ENCODE data around the gene COPZ1.
A peak's percentile ranks its signal among the peaks of the same experiment; 100 is the strongest.

COPZ1 gene

DNA sequence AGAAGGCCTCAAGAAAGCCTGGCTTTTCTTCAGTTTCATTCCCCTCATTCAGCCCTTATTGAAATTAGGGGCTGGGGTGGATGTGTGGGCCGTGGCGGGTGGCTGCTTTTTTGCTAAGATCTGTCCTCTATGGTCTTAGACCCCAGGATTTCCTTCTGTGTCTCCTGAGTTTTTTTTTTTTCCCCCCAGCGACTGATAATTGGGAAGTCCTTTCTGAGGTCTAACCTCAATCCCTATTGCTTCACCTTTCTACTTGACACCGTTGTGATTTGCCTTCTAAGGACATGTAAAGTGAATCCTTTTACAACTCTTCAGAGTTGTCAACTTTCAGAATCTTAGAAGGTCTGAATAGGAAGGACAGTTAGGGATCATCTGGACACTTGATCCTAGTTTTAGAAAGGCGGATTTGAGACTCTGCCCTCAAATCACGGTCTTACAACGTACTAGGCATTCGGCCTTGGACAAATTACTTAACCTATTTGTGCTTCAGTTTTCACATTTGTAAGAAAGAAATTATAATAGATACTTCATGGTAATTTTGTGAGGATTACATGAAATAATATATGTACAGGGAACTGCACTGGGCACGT is 34.9 kb downstream of the COPZ1 start:
- no peak for DNase-seq (ENCODE audit: low spot score)

DNA sequence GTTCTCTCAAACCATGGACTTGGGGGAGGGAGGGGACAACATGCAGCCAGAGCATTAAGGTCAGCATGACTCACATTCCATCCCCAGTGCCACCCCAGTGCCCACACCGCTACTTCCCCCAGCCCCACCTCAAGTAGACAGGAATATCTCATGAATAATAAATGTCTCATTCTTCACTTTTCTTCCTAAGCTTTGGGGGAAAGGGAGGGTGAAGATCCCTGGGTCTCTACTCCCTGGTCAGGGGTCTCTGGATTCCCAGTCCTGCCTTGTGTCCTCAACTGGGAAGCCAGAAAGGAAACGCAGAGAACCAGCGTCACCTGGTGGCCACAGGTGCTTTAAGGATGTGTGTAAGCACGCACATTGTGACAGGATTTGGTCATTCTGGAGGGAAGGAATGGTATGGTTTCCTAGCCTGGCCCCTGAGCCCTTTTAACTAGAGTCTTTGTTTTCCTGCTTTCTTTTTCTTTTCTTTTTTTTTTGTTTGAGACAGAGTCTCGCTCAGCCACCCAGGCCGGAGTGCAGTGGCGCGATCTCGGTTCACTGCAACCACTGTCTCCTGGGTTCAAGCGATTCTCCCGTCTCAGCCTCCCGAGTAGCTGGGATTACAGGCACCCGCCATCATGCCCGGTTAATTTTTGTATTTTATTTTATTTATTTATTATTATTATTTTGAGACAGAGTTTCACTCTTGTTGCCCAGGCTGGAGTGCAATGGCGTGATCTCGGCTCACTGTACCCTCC is 36.0 kb downstream of the COPZ1 start:
- DNase-seq (ENCODE audit: low spot score) = no peak

DNA sequence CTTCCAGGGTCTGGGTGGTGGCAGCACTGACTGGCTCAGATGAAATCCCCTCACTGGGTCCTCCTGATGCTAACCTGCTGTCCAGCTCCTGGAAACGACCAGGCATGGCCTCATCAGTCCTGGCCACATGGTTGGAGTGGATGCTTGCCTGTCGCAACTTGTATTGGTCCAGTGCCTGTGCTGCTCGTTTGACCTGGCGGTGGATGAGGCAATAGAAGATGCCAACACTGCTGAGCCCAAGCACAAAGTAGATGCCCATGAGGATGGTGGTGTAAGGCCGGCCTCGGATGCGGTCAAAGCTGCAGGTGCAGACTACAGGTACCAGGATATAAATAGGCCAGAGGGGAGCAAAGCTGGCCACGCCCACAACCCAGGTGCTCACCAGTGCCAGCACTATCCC is 38.1 kb downstream of the COPZ1 start:
- no peak for DNase-seq (ENCODE audit: low spot score)

DNA sequence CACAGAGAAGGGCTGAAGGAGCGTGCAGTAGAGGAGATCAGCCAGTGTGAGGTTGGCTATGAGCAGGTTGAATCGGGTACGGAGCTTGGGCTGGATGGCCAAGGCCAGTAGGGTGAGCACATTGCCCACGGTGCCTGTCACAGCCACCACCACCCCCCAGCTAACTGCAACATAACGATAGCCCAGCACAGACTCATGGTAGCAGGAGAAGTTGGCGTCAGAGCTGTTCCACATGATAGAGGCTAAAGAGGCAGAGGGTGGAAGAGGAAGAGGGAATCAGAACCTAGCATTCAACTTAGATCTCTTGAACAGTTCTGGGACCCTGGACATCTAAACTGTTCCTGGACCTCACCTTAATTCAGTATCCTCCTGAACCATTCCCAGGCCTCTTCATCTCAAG is 38.7 kb downstream of the COPZ1 start:
- no peak for DNase-seq (ENCODE audit: low spot score)

DNA sequence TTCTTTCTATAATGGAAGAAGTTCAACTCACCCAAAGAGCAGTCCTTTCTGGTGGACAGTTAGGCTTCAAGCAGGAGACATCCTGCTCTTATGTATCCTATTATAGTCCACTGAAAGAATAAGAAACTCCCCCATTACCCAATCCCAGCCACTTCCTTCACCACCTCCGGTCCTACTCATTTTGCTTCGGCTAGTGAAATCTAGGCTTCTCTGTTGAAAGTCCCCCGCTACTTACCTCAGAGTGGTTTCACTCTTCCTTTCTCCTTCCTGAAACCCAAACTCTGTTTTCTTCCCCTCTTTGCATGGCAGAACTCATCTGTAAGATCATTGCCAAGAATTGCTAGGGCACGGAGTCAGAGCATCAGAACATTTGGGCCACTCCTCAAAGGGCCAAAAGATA is 39.5 kb downstream of the COPZ1 start, which contains the start of gene GPR84:
Gene GPR84 (minus strand): TSS at position 74 of the 400 bp plus-strand sequence. CDS start 635 bp downstream, outside the sequence.
- no peak for DNase-seq (ENCODE audit: low spot score)

DNA sequence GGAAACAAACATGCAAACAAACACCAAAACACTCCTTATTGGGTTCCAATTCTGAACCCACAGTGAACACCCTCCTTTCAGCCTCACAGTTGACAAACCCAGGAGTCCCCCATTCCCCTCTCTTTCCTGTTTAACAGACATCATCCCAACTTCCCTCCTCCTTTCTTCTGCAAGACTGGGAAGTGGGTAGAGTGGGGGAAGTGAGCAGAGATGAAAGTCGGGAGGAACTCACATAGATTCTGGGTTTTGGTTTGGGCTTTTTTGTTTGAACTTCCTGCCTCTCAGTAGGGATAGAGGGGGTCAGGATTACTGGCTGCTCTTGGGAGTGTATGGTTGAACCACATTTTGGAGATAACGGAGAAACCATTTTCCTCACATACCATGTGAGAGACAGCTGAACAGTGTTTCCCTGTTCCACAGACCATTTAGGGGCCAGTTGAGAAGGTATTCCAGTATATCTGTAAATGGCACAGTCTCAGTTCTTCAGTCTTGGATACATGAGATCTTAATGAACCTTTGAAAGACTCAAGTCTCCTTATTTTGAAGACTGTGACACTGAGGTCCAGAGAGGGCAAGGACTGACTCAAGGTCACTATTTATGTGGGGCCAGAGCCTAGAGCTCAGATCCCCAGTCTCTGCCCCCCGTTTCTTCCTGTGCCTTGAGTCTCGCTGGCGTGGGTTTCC is 43.2 kb downstream of the COPZ1 start:
- DNase-seq (ENCODE audit: low spot score) = no peak

DNA sequence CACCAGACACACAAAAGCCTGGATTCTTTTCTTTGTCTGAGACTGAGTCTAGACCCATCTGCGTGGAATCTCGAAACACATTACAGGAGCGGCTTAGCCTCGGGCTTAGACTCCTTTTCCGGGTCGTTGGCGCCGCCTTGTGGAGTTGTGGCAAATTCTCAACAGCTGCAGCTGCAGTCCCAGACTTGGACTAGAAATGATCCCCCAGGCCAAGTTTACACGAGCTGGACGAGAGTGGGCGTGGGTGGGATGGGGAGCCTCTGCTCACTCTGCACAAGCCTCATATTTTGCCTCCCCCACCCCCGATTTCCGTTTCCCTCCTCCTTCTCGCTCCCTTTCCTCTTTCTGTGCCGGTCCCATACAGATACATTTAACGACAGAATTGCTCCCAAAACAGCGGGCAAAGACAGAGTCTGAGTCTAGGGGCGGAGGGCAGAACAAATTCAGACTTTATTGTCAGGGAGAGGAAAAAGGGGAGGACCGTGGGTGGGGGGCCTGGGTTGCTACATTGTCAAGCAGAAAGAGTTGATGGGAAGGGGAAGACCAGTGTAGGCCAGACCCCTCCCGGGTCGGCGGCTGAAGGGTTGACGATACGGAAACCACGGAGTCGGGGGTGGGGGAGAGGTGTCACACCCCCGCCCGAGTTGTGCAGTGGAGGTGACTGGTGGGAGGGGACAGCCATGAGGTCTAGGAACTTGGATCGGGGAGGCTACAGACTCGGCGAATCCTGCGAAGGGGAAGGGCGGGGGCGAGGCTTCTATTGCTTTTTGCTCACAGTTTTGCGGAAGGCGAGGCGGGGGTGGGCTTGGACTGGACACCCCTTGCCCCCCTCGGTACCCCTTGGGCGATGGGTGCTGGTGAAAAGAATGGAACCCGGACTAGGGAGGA is 44.0 kb downstream of the COPZ1 start:
- DNase-seq (ENCODE audit: low spot score) = peak; percentile 81

DNA sequence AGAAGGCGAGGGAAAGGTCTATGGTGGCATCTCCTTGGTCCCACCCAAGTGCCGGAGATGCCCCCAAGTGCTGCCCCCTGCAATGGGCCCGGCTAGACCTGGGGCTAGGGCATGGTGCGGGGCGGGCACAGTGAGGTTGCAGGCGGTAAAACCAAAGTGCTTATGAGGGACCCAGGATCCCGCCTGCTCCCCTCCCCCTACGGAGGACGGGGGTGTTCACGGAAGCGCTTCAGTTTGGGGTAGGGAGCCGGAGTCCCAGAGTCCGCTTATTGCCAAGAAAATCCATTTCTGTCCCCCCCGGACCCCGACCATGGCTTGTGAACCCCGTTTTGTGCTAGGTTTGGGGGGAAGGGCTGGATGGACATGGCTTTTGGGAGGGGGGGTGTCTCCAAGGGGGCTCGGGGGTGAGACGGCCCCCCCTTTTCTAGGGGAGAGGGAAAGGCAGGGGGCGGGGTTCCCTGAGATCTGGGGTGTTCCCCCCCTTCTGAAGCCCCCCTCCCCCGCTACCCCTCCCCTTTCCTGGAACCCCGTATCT is 44.7 kb downstream of the COPZ1 start:
- DNase-seq (ENCODE audit: low spot score) = no peak

DNA sequence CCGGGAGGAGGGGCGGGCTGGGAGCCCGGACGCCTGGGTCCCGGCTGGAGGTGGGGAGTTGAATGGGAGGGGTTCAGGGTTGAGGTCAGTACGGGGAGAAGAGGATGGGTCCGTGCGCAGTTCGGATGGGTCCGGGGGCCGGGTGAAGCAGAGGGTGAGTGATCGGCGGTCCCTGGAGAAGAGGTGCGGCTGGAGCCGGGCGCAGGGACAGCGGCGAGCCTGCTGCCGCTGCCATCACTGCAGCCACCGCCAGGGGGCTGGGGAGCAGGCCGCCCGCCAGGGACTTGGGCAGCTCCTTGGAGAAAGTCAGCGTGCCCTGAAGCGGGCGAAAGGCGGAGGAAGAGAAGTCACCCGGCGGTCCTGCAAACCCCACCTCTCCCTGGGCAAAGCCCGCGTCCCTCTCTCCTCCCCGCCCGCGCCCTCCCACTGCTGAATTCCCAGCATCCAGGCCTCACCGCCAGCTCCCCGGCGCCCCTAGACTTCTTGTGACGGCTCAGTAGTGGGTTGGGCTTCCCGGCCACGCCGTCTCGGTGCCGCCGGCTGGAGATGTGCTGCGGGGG is 45.3 kb downstream of the COPZ1 start:
- peak; percentile 90 for DNase-seq (ENCODE audit: low spot score)

DNA sequence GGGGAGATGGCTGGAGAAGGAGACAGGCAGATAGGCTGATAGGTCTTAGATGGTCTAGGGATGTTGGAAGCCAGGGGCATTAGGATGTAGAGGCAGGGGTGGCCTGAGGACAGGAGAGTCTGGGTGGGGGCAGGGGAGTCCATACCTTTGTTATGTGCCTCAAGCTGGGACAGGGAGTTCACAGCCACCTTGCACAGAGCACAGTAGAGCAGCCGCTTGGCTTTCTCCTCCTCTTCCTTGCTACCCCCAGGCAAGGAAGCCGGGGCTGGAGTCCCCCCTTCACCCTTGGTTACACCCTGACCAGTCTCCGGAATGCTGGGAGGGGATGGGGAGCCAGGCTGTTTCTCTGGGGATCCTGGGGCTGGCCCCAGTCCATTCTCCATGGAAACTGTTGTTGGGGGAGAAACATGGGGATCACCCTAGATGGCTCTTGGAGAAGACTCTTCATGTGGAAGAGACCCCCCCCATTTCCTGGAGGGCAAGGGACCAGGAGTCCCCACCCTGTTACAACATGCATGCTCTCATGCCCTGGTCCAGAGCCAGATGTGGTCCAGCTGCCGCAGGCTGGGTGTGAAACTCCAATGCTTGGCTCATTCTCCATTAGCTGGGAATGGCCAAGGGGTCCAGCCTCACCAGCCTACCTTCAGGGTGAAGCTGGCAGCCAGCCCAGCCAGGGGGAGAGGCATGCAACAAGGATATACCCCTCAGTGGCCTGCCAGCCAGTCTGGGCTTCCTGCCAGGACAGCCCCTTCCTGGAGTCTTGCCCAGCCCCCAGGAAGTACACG is 46.6 kb downstream of the COPZ1 start:
- DNase-seq (ENCODE audit: low spot score) = no peak

DNA sequence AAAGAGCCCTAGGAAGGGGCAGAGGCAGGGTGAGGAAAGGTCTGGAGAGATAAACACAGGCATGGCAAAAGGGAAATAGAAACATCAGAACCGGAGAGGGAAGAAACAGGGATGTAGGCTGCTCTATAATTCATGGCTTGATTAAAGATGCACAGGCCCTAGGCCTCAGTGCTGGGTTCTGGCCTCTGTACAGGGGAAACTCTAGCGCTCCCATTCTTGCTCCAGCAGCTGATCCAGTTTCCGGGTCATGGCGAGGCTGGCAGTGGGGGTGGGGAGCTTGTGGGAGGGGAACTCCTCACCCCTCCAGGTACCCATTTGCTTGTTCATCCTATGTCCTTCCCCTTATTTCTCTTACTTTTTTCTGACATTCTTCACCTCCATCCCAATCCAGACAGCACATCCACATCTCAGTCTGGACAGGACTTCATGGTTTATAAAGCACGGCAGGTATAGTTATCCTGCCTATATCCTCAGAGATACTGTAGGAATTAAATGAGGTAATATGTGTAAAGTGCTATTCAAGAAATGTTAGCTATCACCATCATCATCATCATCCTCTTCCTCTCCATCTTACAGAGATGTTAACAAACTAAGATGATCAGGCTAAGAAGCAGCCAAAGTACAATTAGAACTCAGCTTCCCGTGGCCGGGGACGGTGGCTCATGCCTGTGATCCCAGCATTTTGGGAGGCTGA is 47.3 kb downstream of the COPZ1 start:
- DNase-seq (ENCODE audit: low spot score) = no peak

DNA sequence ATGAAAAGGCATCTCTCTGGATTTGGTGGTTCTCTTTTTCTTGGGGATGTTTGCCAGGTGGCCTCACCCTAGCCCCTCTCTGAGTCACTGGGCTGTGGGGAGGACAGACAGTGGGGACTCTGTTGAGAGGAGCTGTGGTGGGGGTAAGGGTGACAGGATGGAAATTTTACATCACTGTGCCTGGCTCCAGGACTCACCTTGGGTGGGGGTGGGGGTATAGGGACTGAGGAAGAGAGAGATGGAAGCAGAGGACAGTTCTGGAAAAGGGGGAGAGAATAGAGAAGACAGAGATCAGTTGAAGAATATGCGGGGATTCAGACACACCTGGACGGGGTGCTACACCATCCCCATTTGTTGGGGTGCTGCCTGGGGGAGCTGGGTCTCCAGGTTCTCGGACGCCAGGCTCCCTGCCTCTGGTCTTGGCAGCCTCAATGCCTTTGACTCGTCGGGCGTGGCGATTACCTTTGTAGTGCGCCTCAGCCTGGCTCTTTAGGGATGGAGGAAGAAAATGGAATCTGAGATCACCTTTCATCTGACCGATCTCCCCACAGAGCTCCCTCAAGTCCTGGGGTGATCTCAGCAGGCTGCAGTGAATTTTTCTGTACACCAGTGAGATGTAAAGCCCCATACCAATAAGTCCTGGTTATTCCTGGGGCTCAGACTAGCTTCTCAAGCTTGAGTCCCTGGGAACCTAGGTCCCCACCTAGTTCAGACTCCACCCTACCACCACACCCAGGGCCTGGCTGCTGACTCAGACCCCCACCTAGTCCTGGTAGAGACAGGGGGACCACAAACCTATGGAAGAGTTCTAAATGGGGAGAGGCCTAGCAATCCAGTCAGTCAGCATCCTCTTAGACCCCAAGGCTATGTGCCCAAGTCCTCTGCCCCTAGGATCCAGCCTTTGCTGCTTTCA is 49.0 kb downstream of the COPZ1 start:
- no peak for DNase-seq (ENCODE audit: low spot score)

DNA sequence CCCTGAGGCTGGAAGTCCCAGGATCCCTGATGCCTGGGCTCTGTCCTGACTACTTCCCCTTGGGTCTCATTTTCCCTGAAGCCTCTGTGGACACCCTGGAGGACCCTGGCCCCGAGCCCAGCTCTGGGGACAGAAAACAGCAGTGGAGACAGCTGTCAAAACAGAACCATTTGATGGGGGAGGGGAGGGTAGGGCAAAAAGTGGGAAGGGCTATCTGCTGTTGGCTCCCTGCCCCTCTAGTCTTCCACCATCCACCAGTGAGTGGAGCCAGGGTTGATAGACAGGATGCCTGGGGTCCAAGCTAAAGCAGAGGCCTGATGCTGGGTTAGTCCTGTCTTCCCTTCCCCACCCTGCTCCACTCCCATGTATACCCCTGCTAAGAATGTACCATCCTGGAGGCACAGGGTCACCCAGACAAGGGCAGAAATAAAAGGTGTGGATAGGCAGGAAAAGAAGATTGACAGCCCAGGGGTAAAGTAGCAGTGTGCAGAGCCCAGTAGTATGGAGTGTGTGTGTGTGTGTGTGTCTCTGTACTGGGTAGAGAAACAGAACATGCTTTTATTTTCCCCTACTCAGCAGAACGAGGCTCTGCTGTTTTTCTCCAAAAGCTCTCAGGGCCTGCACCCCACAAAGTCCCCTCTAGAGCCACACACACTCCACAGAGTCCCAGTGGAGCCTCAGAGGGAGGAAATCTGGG is 49.8 kb downstream of the COPZ1 start:
- DNase-seq (ENCODE audit: low spot score) = no peak

DNA sequence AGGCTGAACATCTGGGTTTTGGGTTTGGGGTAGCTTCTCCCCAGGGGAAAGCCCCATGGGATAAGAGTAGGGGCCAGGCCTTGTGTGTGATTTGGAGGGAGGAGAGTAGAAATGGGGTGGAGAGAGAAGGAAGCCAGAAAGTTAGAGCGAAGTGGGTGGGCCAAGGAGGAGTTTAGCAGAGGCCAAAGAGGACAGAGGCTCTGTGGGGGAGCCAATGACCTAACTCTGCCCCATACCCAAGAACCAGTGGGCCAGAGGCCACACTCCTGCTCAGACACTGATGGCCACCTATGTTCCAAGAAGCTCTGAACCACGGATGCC is 50.3 kb downstream of the COPZ1 start:
- DNase-seq (ENCODE audit: low spot score) = no peak

DNA sequence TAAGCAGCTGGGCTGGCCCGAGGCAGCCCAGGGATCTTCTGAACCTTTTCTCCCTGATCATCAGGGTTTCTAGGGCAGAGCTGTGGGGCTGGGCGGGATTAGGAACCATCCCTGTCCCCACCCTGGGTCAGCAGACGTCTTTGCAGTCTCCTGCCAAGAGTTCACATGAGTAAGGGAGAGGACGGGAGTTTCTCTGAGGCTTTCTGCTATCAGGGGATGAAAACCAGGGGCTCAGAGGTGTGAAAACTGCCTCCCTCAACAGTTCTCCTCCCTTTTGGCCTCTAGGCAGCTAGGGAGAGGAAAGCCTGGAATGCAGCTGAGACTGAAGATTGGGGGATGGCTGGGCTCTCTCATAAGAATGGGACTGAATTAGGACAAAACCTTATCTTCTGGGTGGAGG is 51.7 kb downstream of the COPZ1 start:
- DNase-seq (ENCODE audit: low spot score) = no peak

DNA sequence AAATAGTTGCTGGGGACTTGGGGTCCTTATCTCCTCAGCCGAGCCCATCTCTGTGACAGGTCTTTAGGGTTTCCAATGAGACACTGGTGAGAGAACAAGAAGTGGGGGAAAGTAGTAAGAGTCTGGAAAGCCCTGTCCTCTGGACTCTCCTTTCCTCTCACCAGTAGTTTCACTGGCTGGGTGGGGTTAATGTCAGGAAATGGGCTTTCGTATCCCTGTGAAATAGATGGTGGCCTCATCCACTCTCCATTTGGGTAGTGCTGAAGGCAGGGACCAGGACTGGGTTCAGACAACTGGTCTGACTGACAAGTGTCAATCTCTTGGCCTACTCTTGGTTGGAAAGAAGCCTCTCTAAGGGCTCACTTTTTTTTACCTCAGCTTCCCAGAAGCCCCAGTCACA is 52.1 kb downstream of the COPZ1 start:
- no peak for DNase-seq (ENCODE audit: low spot score)

DNA sequence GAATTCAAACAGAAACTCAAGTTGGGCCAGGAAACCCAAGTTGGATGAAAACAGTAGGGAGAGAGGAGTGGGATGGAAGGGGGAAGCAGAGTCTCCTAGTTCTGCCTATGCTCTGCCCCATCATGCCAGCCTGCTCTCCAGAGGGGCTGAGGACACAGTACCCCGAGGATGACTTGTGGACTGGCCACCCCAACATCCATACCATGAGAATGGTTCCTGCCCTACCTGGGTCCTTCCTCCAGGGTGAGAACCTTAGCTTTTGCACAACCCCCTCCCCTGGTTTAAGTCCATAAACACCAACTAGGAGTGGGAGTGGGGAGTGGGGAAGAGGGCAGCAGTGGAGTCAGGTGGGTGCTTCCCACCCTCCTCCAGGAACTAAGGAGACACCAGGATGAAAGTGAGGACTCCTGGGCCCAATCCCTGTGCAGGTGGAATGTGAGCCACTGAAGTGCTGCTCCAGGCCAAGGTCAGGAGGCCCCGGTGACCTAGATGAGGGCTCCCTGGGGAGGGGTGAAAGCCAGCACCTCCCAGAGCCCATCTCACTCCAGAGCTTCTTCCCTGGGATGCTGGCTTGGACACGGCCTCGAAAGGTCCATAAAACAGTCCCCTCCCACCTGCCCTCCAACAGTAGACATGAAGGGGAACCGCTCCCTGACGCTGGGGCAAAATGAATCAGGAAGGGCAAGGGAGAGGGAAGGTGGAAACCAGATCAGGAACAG is 53.0 kb downstream of the COPZ1 start:
- DNase-seq (ENCODE audit: low spot score) = no peak

DNA sequence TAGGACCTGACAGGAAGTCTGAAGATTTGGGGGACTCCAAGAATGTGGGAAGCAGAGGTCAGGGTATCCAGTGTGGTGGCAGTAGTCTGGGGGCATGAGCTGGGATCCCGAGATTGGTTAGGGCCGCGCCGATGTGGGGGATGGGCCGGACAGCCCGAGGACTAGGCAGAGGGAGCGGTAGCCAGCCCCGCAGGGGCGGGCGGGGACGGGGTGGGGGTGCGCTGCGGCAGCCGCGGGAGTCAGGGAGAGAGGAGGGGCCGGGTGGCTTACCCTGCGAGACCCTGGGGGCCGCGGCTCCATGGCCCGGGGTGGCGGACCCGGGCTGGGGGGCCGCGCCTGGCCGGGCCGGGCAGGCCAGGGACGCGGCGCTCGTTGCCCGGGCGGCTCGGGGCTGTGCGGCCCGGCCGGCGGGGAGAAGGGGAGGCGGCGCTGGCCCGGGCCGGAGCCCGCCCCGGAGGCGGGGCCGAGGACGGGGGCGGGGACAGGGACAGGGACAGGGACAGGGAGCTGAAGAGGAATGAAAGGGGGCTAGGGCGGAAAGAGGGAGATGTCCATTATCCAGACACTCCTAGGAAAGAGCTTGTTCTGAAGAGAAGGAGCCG is 54.0 kb downstream of the COPZ1 start:
- DNase-seq (ENCODE audit: low spot score) = peak; percentile 90

Data from AG08396 (cell line).